ENCODE results near the gene TMX4. TPM values are rescaled to one million over a fixed set of nuclear protein-coding genes. Genes with fewer than 3 reads are reported as not detected.
A peak's percentile ranks its signal among the peaks of the same experiment; 100 is the strongest.

TMX4 gene
- total and polyA plus RNA-seq, 3 experiments from 2014 or later: 36.7 to 69.1 (median 39.2) TPM

DNA sequence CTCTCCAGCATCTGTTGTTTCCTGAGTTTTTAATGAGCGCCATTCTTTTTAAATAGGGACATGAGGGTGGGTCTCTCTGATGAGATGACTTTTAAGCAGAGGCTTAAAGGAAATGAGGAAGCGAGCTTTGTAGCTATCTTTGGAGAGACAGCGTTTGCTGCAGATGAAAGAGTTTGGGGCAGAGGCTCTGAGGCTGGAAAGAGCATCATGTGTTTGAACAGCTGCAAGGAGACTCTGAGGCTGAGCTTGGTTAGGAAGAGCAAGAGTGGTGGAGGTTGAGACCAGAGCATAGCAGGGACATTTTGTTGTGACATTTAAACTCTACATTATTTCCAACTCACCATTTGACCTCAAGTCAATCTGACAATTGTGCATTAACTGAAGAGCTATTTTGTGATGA lies 38.3 kb upstream of the TMX4 start:
- Histone ChIP-seq H3K4me3 (ENCODE audit: low read length) (no peak overlapping the region), H3K4me1 (ENCODE audit: insufficient read depth, low read length) (no peaks in the 10 kb centered on the region), H3K36me3 (ENCODE audit: insufficient read depth, low read length) (no peaks in the 10 kb centered on the region), H3K9me3 (ENCODE audit: low read length) (no peaks in the 10 kb centered on the region), H3K27me3 (ENCODE audit: insufficient read depth, low read length, poor library complexity, severe bottlenecking) (no peaks in the 10 kb centered on the region), H3K27ac (ENCODE audit: low read depth, low read length) (no peak overlapping the region)
- no peaks in the 10 kb centered on the region for H3K4me1 Mint-ChIP-seq
- no peak for DNase-seq
- H3K4me3 Mint-ChIP-seq: no peak overlapping the region
- peaks cover 4 to 12% of the 10 kb centered on the region in 2 donors for H3K27me3 Mint-ChIP-seq
- peaks cover 0 to 3% (median 0%) of the 10 kb centered on the region in 3 donors for H3K36me3 Mint-ChIP-seq
- H3K27ac Mint-ChIP-seq: no peak overlapping the region
- no peaks in the 10 kb centered on the region for H3K9me3 Mint-ChIP-seq
- CTCF ChIA-PET: interaction anchor here (2.2 kb wide), 1 partner anchor 14 kb away, joined by 8 read pairs; no protein-coding TSS in a partner anchor
- POLR2A ChIA-PET: no interaction called here

GRCh38 chr20:8055096-8055495 lies 35.5 kb upstream of the TMX4 start:
- no peak for DNase-seq
- Histone ChIP-seq H3K4me3 (ENCODE audit: low read length) (no peak overlapping the region), H3K4me1 (ENCODE audit: insufficient read depth, low read length) (no peaks in the 10 kb centered on the region), H3K27ac (ENCODE audit: low read depth, low read length) (no peak overlapping the region), H3K36me3 (ENCODE audit: insufficient read depth, low read length) (no peaks in the 10 kb centered on the region), H3K9me3 (ENCODE audit: low read length) (no peaks in the 10 kb centered on the region), H3K27me3 (ENCODE audit: insufficient read depth, low read length, poor library complexity, severe bottlenecking) (no peaks in the 10 kb centered on the region)
- Mint-ChIP-seq H3K4me3 (no peak overlapping the region), H3K27ac (no peak overlapping the region), H3K27me3 (peaks cover 4 to 8% of the 10 kb centered on the region in 2 donors), H3K9me3 (no peaks in the 10 kb centered on the region), H3K36me3 (no peaks in the 10 kb centered on the region), H3K4me1 (peaks cover 0 to 5% (median 2%) of the 10 kb centered on the region in 3 donors)
- ChIA-PET CTCF (no interaction called here), POLR2A (no interaction called here)

- H3K27me3 Mint-ChIP-seq: peaks cover 3% of the 10 kb centered on the region in 2 donors
These were observed 30.7 kb upstream of the TMX4 start for GRCh38 chr20:8050157-8050837.

DNA sequence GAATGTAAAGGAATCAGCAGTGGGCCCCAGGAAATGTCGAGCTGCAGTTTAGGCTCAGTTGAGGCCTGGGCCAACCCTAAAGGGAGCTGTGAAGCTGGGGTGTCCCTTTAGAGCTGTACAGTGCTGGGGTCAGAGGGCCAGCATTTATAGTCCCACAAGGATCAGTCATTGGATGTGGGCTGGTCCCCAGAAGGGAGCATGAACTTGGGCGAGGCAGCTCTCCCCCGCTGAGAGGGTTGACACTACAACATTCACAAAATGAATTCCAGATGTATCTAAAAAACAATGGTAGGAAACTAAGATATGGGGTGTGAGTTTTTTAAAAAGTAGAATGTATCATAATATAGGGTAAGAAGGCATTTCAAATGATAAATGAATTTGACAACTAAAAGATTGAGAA lies 29.7 kb upstream of the TMX4 start:
- no peaks in the 10 kb centered on the region for H3K4me1 ChIP-seq (ENCODE audit: insufficient read depth, low read length)
- H3K9me3 Mint-ChIP-seq: no peaks in the 10 kb centered on the region
- H3K4me1 Mint-ChIP-seq: peaks cover 0 to 6% (median 2%) of the 10 kb centered on the region in 3 donors
- ChIA-PET POLR2A (no interaction called here), CTCF (interaction anchor here (1.1 kb wide), 1 partner anchor 673 kb away, joined by 4 read pairs; no protein-coding TSS in a partner anchor)
- H3K4me3 ChIP-seq (ENCODE audit: low read length): no peak overlapping the region
- H3K27ac ChIP-seq (ENCODE audit: low read depth, low read length): no peak overlapping the region
- H3K36me3 Mint-ChIP-seq: no peaks in the 10 kb centered on the region
- H3K27ac Mint-ChIP-seq: no peak overlapping the region
- DNase-seq: no peak
- peaks cover 2 to 4% of the 10 kb centered on the region in 2 donors for H3K27me3 Mint-ChIP-seq
- no peaks in the 10 kb centered on the region for H3K36me3 ChIP-seq (ENCODE audit: insufficient read depth, low read length)
- H3K9me3 ChIP-seq (ENCODE audit: low read length): no peaks in the 10 kb centered on the region
- no peak overlapping the region for H3K4me3 Mint-ChIP-seq
- no peaks in the 10 kb centered on the region for H3K27me3 ChIP-seq (ENCODE audit: insufficient read depth, low read length, poor library complexity, severe bottlenecking)

More at GRCh38 chr20:8050157-8050837, 30.7 kb upstream of the TMX4 start:
- H3K9me3 Mint-ChIP-seq: no peaks in the 10 kb centered on the region
- Histone ChIP-seq H3K4me1 (ENCODE audit: insufficient read depth, low read length) (no peaks in the 10 kb centered on the region), H3K36me3 (ENCODE audit: insufficient read depth, low read length) (no peaks in the 10 kb centered on the region), H3K4me3 (ENCODE audit: low read length) (no peak overlapping the region), H3K27ac (ENCODE audit: low read depth, low read length) (no peak overlapping the region), H3K27me3 (ENCODE audit: insufficient read depth, low read length, poor library complexity, severe bottlenecking) (no peaks in the 10 kb centered on the region), H3K9me3 (ENCODE audit: low read length) (no peaks in the 10 kb centered on the region)
- peaks cover 0 to 6% (median 2%) of the 10 kb centered on the region in 3 donors for H3K4me1 Mint-ChIP-seq
- no peak for DNase-seq
- CTCF ChIA-PET: interaction anchor here (0.8 to 2.3 kb wide), 4 partner anchors 8 to 672 kb away, joined by 3 to 7 read pairs (median 4); no protein-coding TSS in a partner anchor
- POLR2A ChIA-PET: no interaction called here
- no peaks in the 10 kb centered on the region for H3K36me3 Mint-ChIP-seq
- no peak overlapping the region for H3K4me3 Mint-ChIP-seq
- H3K27ac Mint-ChIP-seq: peak overlapping the region in 3 of 8 donors; percentile 15 to 92 (median 21)

DNA sequence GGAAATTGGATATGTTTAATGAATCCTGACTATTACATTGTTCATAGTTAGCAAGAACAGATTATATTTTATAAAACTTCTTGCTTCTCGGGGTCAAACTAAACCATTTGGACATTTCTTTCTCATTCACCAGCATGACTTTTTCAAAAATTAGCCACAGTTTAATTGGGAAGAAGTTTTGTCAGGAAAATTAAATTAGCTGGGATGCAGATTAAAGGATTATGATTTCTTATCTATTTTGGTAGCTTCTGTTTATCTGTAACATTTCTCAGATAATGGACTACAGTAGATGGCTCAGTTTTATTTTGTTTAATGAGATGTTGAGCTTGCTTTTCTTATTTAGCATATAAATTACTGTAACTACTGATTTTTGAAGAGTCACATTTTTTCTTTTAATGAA lies 26.4 kb upstream of the TMX4 start:
- Mint-ChIP-seq H3K27me3 (peaks cover 2 to 18% of the 10 kb centered on the region in 2 donors), H3K27ac (no peak overlapping the region), H3K9me3 (no peaks in the 10 kb centered on the region), H3K4me3 (no peak overlapping the region), H3K4me1 (peaks cover 4 to 9% (median 5%) of the 10 kb centered on the region in 3 donors), H3K36me3 (no peaks in the 10 kb centered on the region)
- Histone ChIP-seq H3K27me3 (ENCODE audit: insufficient read depth, low read length, poor library complexity, severe bottlenecking) (peaks cover 4% of the 10 kb centered on the region), H3K36me3 (ENCODE audit: insufficient read depth, low read length) (no peaks in the 10 kb centered on the region), H3K4me1 (ENCODE audit: insufficient read depth, low read length) (no peaks in the 10 kb centered on the region), H3K27ac (ENCODE audit: low read depth, low read length) (no peak overlapping the region), H3K4me3 (ENCODE audit: low read length) (no peak overlapping the region), H3K9me3 (ENCODE audit: low read length) (no peaks in the 10 kb centered on the region)
- DNase-seq: no peak
- POLR2A ChIA-PET: no interaction called here
- CTCF ChIA-PET: interaction anchor here (1.4 to 4.6 kb wide), 4 partner anchors 25 to 675 kb away, joined by 4 to 42 read pairs (median 23); partner anchors contain the start of genes PLCB1 and TMX4

GRCh38 chr20:8043687-8044282 lies 24.2 kb upstream of the TMX4 start:
- CTCF ChIA-PET: interaction anchor here (0.6 to 4.6 kb wide), 24 partner anchors 8 to 746 kb away, joined by 3 to 42 read pairs (median 4); partner anchors contain the start of gene TMX4
- peaks cover 6 to 25% of the 10 kb centered on the region in 2 donors for H3K27me3 Mint-ChIP-seq
- peak in 2 of 5 donors; percentile 53 to 61 for DNase-seq

GRCh38 chr20:8039042-8039441 lies 19.5 kb upstream of the TMX4 start:
- H3K9me3 Mint-ChIP-seq: no peaks in the 10 kb centered on the region
- H3K4me3 Mint-ChIP-seq: no peak overlapping the region
- no peak overlapping the region for H3K4me3 ChIP-seq (ENCODE audit: low read length)
- peaks cover 2 to 5% (median 3%) of the 10 kb centered on the region in 3 donors for H3K4me1 Mint-ChIP-seq
- DNase-seq: no peak
- H3K27me3 Mint-ChIP-seq: peaks cover 6 to 21% of the 10 kb centered on the region in 2 donors
- no peaks in the 10 kb centered on the region for H3K36me3 ChIP-seq (ENCODE audit: insufficient read depth, low read length)
- ChIA-PET POLR2A (no interaction called here), CTCF (interaction anchor here (0.8 kb wide), 1 partner anchor 18 kb away, joined by 3 read pairs; no protein-coding TSS in a partner anchor)
- no peaks in the 10 kb centered on the region for H3K36me3 Mint-ChIP-seq
- H3K27ac Mint-ChIP-seq: no peak overlapping the region
- no peaks in the 10 kb centered on the region for H3K4me1 ChIP-seq (ENCODE audit: insufficient read depth, low read length)
- H3K27me3 ChIP-seq (ENCODE audit: insufficient read depth, low read length, poor library complexity, severe bottlenecking): peaks cover 4% of the 10 kb centered on the region
- H3K27ac ChIP-seq (ENCODE audit: low read depth, low read length): no peak overlapping the region
- no peaks in the 10 kb centered on the region for H3K9me3 ChIP-seq (ENCODE audit: low read length)

More at GRCh38 chr20:8043687-8044282, 24.2 kb upstream of the TMX4 start:
- Histone ChIP-seq H3K36me3 (ENCODE audit: insufficient read depth, low read length) (no peaks in the 10 kb centered on the region), H3K27me3 (ENCODE audit: insufficient read depth, low read length, poor library complexity, severe bottlenecking) (peaks cover 4% of the 10 kb centered on the region), H3K4me1 (ENCODE audit: insufficient read depth, low read length) (no peaks in the 10 kb centered on the region), H3K9me3 (ENCODE audit: low read length) (no peaks in the 10 kb centered on the region), H3K27ac (ENCODE audit: low read depth, low read length) (no peak overlapping the region), H3K4me3 (ENCODE audit: low read length) (no peak overlapping the region)
- peaks cover 2 to 5% (median 3%) of the 10 kb centered on the region in 3 donors for H3K4me1 Mint-ChIP-seq
- no peaks in the 10 kb centered on the region for H3K9me3 Mint-ChIP-seq
- no peak overlapping the region for H3K4me3 Mint-ChIP-seq
- POLR2A ChIA-PET: no interaction called here
- H3K27ac Mint-ChIP-seq: no peak overlapping the region
- H3K36me3 Mint-ChIP-seq: no peaks in the 10 kb centered on the region

- Histone ChIP-seq H3K4me1 (ENCODE audit: insufficient read depth, low read length) (no peaks in the 10 kb centered on the region), H3K4me3 (ENCODE audit: low read length) (no peak overlapping the region), H3K27me3 (ENCODE audit: insufficient read depth, low read length, poor library complexity, severe bottlenecking) (peaks cover 4% of the 10 kb centered on the region), H3K9me3 (ENCODE audit: low read length) (no peaks in the 10 kb centered on the region), H3K36me3 (ENCODE audit: insufficient read depth, low read length) (no peaks in the 10 kb centered on the region), H3K27ac (ENCODE audit: low read depth, low read length) (no peak overlapping the region)
- CTCF ChIA-PET: no interaction called here
- Mint-ChIP-seq H3K27ac (no peak overlapping the region), H3K4me3 (no peak overlapping the region), H3K36me3 (no peaks in the 10 kb centered on the region), H3K27me3 (peaks cover 6 to 9% of the 10 kb centered on the region in 2 donors), H3K9me3 (no peaks in the 10 kb centered on the region), H3K4me1 (no peaks in the 10 kb centered on the region)
- no peak for DNase-seq
- POLR2A ChIA-PET: no interaction called here
These were observed 17.2 kb upstream of the TMX4 start for GRCh38 chr20:8036771-8037170.

Data from CD8-positive, alpha-beta memory T cell (primary cell).